ENCODE results near the gene FRA10AC1. TPM values are rescaled to one million over a fixed set of nuclear protein-coding genes. Genes with fewer than 3 reads are reported as not detected.
"Not testable (repeated sequence)": the region's sequence is repeated elsewhere in the genome, so short reads cannot be mapped to it uniquely, and the experiment has no call there.

FRA10AC1 gene
- total and polyA plus RNA-seq, 2 of the 13 experiments (the other 11 are each of a cell fraction or from before 2014, with no cell fraction given), result 5.3 to 7.4 TPM

GRCh38 chr10:93697207-93697606 is 5.2 kb downstream of the FRA10AC1 start:
- in situ Hi-C loops (cut with HindIII; ENCODE audit: extremely low pct_ligation_motif_present, low pct_unique_long_range_greater_than_20kb), result no loop called here

GRCh38 chr10:93696582-93696981 is 5.8 kb downstream of the FRA10AC1 start:
- H3K4me2 ChIP-seq (ENCODE audit: low read depth, low read length); CTCF ChIA-PET (ENCODE audit: low intra/inter-chr PET ratio, low total read pairs); H3K9me3 ChIP-seq (ENCODE audit: low read length); DNase-seq (ENCODE audit: low spot score); H3K9ac ChIP-seq (ENCODE audit: insufficient read depth, low read depth, low read length); H3K27ac ChIP-seq (ENCODE audit: extremely low read length, insufficient read depth, low read length); in situ Hi-C loops (cut with HindIII; ENCODE audit: extremely low pct_ligation_motif_present, low pct_unique_long_range_greater_than_20kb); POLR2A ChIA-PET; intact Hi-C loops (cut with micrococcal nuclease; ENCODE audit: unreplicated experiment); H4K20me1 ChIP-seq (ENCODE audit: insufficient read depth, low read length); H3K4me3 ChIP-seq (replicated peaks in 1 of 3; ENCODE audit: insufficient read depth in 1 of 3, low read depth in 2 of 3, low read length in 3 of 3); H3K79me2 ChIP-seq (ENCODE audit: insufficient read depth, low read length); BruUV-seq (replicated peaks); H2AFZ ChIP-seq (ENCODE audit: low read length); FAIRE-seq; H3K27me3 ChIP-seq (ENCODE audit: control insufficient read depth in 1 of 2, insufficient read depth in 2 of 2, low read length in 2 of 2); ATAC-seq: not testable (repeated sequence)
- Histone ChIP-seq H3K4me1 (ENCODE audit: insufficient read depth, low read length) (peaks cover 20% of the 10 kb centered on the region), H3K36me3 (replicated peaks in 1 of 2; ENCODE audit: control insufficient read depth in 1 of 2, insufficient read depth in 2 of 2, low read length in 2 of 2) (peaks cover 0 to 16% of the 10 kb centered on the region in 2 experiments; a peak in 3 of 5 replicates)
- WGBS (ENCODE audit: low lambda C conversion rate), result 96% methylated on average over 2 of the region's 2 CpGs

More at GRCh38 chr10:93697207-93697606, 5.2 kb downstream of the FRA10AC1 start:
- DNase-seq (ENCODE audit: low spot score) (no peak), FAIRE-seq (no peak), ATAC-seq (no peak)
- no peak overlapping the region for H3K27ac ChIP-seq (ENCODE audit: extremely low read length, insufficient read depth, low read length)
- H3K36me3 ChIP-seq (replicated peaks in 1 of 2; ENCODE audit: control insufficient read depth in 1 of 2, insufficient read depth in 2 of 2, low read length in 2 of 2), result peaks cover 0 to 14% of the 10 kb centered on the region in 2 experiments; a peak in 3 of 5 replicates
- WGBS (ENCODE audit: low lambda C conversion rate), result 98% methylated on average over 2 of the region's 2 CpGs
- intact Hi-C loops (cut with micrococcal nuclease; ENCODE audit: unreplicated experiment), result no loop called here
- H3K9ac ChIP-seq (ENCODE audit: insufficient read depth, low read depth, low read length), result no peak overlapping the region
- no peak overlapping the region for H3K4me2 ChIP-seq (ENCODE audit: low read depth, low read length)
- H2AFZ ChIP-seq (ENCODE audit: low read length), result no peak overlapping the region
- ChIA-PET POLR2A (no interaction called here), CTCF (ENCODE audit: low intra/inter-chr PET ratio, low total read pairs) (no interaction called here)
- peaks cover 20% of the 10 kb centered on the region for H3K4me1 ChIP-seq (ENCODE audit: insufficient read depth, low read length)
- H3K27me3 ChIP-seq (ENCODE audit: control insufficient read depth in 1 of 2, insufficient read depth in 2 of 2, low read length in 2 of 2), result no peaks in the 10 kb centered on the region; a peak in 1 of 5 replicates
- no TSS peak for BruUV-seq (replicated peaks)
- H3K79me2 ChIP-seq (ENCODE audit: insufficient read depth, low read length), result peaks cover 8% of the 10 kb centered on the region
- H3K4me3 ChIP-seq (replicated peaks in 1 of 3; ENCODE audit: insufficient read depth in 1 of 3, low read depth in 2 of 3, low read length in 3 of 3), result no peak overlapping the region
- no peaks in the 10 kb centered on the region for H3K9me3 ChIP-seq (ENCODE audit: low read length)
- TF ChIP-seq ZNF280B (CRISPR knock-in tag; IDR thresholded peaks at IDR 0.05; ENCODE audit: borderline replicate concordance) (no peak), MYC (CRISPR knock-in tag; IDR thresholded peaks at IDR 0.05; ENCODE audit: borderline replicate concordance) (no peak), ZNF20 (CRISPR knock-in tag; IDR thresholded peaks at IDR 0.05) (no peak), ZBTB46 (CRISPR knock-in tag; IDR thresholded peaks at IDR 0.05; ENCODE audit: borderline replicate concordance) (no peak)
- H4K20me1 ChIP-seq (ENCODE audit: insufficient read depth, low read length), result no peaks in the 10 kb centered on the region

Measured in HepG2 (cell line).